Dedifferentiated amniotic fluid mesenchymal stem cell (primary cell): ENCODE results near the gene EIF5A2.
A peak's percentile ranks its signal among the peaks of the same experiment; 100 is the strongest.
"Not testable (repeated sequence)": the region's sequence is repeated elsewhere in the genome, so short reads cannot be mapped to it uniquely, and the experiment has no call there.

Source experiments
- DNase-seq: peaks from one replicate; pipeline ENCODE4 v3.0.0-alpha.2; 2016; ENCODE audit errors: extremely low spot score

EIF5A2 gene

DNA sequence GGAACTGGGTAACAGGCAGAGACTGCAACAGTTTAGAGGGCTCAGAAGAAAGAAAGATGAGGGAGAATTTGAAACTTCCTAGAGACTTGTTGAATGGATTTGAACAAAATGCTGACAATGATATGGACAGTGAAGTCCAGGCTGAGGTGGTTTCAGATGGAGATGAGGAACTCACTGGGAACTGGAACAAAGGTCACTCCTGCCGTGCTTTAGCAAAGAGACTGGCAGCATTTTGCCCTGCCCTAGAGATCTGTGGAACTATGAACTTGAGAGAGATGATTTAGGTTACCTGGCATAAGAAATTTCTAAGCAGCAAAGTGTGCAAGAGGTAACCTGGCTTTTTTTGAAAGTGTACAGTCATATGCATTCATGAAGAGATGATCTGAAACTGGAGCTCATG, 11.7 kb downstream of the EIF5A2 start:
- no peak for DNase-seq

GRCh38 chr3:170896333-170896732, 12.1 kb downstream of the EIF5A2 start:
- not testable (repeated sequence) for DNase-seq

DNA sequence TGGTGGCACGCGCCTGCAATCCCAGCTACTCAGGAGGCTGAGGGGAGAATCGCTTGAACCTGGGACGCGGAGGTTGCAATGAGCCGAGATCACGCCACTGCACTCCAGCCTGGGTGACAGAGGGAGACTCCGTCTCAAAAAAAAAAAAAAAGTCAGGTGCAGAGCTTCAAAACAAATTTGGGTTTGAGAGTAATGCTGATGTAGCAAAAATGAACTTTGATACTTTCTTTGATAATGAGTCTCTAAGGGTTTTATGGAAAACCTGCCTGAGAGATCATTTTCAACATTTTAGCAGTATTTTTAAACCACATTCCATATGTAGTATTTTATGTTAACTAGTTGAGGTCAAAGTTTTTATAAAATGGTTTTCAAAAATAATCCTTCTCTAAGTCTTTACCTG, 14.5 kb downstream of the EIF5A2 start:
- DNase-seq: no peak

DNA sequence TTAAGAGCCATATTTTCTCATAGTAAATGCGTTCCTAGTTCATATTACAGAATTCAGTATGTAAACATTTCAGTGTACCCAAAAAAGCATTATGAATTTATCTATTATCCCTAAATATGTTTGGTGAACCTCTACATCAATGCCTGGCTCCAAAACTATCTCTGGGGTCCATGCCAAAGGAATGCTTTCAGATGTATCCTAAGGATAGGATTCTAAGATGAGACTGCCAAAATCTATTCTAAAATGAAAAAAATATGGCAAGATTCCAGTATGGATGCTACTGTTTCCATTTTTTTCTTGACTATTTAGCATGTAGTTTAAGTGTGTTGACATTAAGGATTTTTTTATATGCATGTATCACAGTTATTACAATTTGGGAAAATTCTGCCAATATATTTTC, 18.8 kb downstream of the EIF5A2 start:
- no peak for DNase-seq

GRCh38 chr3:170889132-170889531, 19.3 kb downstream of the EIF5A2 start:
- no peak for DNase-seq

- not testable (repeated sequence) for DNase-seq
These were observed 24.1 kb downstream of the EIF5A2 start for GRCh38 chr3:170884109-170884930.

DNA sequence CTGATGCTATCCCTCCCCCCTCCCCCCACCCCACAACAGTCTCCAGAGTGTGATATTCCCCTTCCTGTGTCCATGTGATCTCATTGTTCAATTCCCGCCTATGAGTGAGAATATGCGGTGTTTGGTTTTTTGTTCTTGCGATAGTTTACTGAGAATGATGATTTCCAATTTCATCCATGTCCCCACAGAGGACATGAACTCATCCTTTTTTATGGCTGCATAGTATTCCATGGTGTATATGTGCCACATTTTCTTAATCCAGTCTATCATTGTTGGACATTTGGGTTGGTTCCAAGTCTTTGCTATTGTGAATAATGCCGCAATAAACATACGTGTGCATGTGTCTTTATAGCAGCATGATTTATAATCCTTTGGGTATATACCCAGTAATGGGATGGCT, 29.7 kb downstream of the EIF5A2 start:
- DNase-seq: not testable (repeated sequence)

- not testable (repeated sequence) for DNase-seq
These were observed 31.1 kb downstream of the EIF5A2 start for GRCh38 chr3:170877311-170877710.

- DNase-seq: no peak
These were observed 31.9 kb downstream of the EIF5A2 start for GRCh38 chr3:170876537-170876936.

- peak; percentile 93 for DNase-seq
These were observed 38.5 kb downstream of the EIF5A2 start, which contains the start of gene RPL22L1 for GRCh38 chr3:170869645-170870593. RPL22L1 (minus strand) TSS chr3:170870195; CDS start chr3:170870167, 28 bp downstream.

DNA sequence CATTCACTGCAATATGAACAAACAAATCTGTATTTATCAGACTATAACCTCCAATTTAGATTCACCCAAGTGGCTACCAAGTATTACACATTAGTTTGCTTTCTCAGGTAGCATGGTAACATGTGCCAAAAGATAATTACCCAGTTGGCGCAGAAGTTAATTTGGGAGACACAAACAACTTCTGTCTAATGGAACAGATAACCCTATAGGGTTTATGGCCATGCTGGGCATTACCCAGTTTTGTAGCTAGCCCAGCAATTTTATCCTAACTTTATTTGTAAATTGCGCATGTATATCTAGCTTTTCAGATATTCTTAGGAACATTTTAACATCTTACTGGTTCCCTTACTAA, 39.2 kb downstream of the EIF5A2 start:
- DNase-seq: no peak

- DNase-seq: no peak
These were observed 39.7 kb downstream of the EIF5A2 start for GRCh38 chr3:170868577-170869238.

DNA sequence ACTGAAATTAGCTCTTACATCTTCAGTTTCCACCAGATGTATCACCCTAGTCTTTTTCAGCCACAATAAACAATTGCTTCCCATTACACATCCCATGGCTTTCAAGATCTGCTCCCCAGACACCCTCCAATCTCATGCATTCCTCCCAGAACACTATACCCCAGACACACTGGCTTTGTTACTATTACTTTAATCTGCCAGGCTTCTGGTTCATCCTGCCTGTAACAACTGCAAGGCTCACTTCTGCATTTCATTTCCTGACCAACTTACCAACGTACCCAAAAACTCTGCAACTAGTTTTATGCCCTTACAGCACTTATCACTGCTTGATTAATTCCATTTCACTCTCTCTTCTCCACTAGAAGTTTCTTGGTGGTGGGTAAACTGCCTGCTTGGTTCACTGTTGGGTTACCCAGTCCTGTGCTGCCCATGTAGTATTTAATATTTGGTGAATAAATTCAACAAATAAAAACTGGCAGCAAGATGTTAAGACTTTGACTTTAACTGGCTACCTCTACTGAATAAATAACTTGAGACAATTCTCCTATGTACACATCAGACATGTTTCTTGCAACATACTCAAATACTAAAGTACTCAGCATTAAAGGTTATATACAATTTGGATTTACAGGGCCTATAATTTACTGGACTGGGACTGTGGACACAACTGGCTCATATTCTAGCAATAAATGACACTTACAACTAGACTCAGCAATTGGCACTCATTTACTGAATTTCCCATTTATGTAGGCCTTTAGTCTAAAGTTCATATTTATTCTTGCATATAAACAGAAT, 41.1 kb downstream of the EIF5A2 start:
- no peak for DNase-seq

DNA sequence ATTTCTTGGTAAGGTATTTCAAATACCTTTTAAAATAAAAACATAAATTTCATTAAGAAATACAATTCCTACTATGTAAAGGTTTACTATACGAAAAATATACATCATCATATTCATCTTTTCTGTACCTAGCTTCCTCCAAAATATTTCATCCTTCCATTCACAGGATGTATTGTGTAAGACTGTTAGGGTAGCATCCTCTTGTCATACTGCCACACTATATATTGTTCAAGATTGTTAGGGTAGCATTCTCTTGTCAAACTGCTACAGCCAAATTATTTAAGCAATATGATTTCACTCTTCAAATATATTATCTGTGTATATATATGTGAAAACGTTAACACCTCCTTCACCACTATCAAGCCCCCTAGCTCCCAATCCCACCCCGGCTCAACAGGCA, 41.9 kb downstream of the EIF5A2 start:
- no peak for DNase-seq

DNA sequence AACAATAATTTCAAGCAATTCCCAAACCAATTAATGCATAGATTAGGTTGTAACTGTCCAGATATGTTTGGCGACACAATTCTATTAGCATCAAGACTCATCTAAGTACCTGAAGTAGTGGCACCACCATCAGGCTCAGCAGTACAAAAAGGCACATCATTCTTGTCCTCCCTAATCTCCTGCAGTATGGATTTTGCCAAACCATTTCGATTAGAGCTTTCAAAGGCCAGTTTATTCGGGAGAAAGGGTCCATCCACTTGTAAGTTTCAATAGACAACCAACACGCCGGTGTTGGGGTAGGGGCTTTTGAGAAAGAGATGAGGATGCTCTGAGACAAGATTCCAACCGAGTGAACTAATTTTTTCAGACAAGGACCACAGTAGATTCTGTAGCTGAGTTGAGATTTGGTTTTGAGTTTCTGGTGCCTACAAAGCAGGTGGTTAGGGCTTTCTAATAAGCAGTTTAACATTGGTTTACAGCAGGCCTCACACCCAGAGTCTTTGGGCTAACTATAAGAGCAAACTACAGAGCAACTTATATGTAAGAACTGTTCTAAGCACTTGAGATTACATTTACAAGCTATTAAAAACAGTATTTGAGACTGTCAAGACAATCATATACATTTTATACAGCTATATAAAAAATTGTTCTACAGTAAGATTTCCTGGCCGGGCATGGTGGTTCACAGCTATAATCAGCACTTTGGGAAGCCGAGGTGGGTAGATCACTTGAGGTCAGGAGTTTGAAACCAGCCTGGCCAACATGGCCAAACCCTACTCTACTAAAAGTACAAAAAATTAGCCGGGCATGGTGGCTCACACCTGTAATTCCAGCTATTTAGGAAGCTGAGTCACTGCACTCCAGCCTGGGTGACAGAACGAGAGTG, 43.0 kb downstream of the EIF5A2 start:
- no peak for DNase-seq

DNA sequence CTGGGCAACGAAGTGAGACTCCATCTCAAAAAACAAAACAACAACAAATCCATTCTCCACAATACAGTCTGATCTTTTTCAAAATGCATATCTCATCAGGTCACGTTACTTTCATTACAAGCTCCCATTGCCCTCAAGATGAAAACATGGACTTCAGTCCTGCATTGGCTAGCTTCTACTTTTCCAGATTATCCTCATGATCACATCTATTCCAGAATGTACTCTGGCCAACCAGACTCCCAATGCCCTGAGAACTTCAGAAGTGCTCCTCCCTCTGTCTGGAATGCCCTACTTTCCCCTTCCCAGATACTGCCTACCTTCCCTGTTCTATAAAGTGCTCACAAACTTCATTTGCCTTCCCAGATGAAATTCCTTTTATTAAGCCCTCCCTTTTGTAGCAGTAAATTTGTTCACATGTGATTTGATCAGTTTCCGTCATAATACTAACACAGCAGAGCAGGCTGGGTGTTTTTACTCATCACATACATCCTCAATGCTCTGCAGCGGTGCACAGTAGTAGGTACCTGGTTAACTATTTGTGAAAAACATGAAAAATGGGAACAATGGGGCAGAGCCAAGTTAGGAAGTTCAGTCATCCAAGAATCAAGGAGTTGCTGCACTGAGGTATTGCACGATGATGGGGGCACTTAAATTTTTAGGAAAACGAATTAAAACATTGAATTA, 43.8 kb downstream of the EIF5A2 start:
- DNase-seq: no peak

GRCh38 chr3:170863816-170864215, 44.6 kb downstream of the EIF5A2 start:
- DNase-seq: no peak

GRCh38 chr3:170862618-170863374, 45.6 kb downstream of the EIF5A2 start:
- peak; percentile 22 for DNase-seq

- DNase-seq: no peak
These were observed 49.8 kb downstream of the EIF5A2 start for GRCh38 chr3:170858599-170858998.
